ENCODE results near the gene SCAF11.

- TF ChIP-seq CTCF (IDR thresholded peaks at IDR 0.05; ENCODE audit: insufficient read depth, low read length, poor library complexity, severe bottlenecking) (no peak), EZH2phosphoT487 (conservative IDR thresholded peaks at IDR 0.05; ENCODE audit: low read length) (no peak)
Observed at GRCh38 chr12:45969084-45969483, 21.3 kb downstream of the SCAF11 start.

Data from SU-DHL-6 (cell line).